ENCODE data around the gene SLC6A18. TPM values are rescaled to one million over a fixed set of nuclear protein-coding genes. Genes with fewer than 3 reads are reported as not detected.
"Not testable (repeated sequence)": the region's sequence is repeated elsewhere in the genome, so short reads cannot be mapped to it uniquely, and the experiment has no call there.

SLC6A18 gene
- total RNA-seq, 1 donor from 2014 or later = not detected

DNA sequence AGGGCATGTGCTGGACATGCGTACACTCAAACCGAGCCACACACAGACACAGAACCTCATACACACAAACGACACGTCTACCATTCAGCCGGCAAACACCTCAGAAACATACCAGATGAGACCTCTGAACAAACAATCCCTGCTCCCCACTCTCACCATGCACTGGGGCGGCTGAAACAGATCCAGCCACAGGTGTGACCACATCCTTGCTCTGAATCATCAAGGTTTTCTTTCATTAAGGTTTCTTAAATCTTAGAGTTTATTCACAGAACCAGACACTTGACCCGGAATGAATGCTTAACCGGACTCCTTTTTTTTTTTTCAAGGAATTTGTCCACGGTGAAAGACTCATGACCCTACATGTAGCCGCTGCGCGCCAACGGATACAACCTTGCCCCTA lies 43.5 kb downstream of the SLC6A18 start:
- no peaks in the 10 kb centered on the region for H3K27me3 Mint-ChIP-seq (ENCODE audit: low read depth)
- intact Hi-C loops (cut with micrococcal nuclease) = no loop called here
- H3K4me3 Mint-ChIP-seq (ENCODE audit: low read depth) = no peak overlapping the region
- no peaks in the 10 kb centered on the region for H3K9me3 Mint-ChIP-seq
- DNase-seq (ENCODE audit: low spot score) = peak; percentile 17
- H3K36me3 Mint-ChIP-seq (ENCODE audit: low read depth) = peaks cover 9% of the 10 kb centered on the region
- H3K27ac Mint-ChIP-seq = no peak overlapping the region
- peaks cover 8% of the 10 kb centered on the region for H3K4me1 Mint-ChIP-seq (ENCODE audit: low read depth)

DNA sequence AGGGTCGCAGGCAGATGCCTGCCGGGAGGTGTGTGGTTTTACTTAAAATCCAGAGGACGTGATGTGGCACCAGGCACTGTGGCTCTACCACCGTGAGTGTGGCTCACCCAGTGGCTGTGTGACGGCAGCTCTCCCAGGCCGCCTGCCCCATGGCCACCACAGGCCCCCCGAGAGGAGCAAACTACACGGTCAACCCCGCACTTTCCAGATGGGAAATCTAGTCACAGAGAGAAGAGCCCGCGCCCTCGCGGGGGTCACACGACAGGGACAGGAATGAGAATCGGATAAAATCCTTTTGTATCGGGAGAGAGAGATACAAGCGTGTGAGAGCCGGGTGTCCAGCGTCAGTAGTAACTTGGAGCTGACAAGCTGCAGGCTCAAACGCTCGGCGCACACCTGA lies 45.2 kb downstream of the SLC6A18 start:
- no peak overlapping the region for H3K27ac Mint-ChIP-seq
- intact Hi-C loops (cut with micrococcal nuclease) = no loop called here
- H3K27me3 Mint-ChIP-seq (ENCODE audit: low read depth) = no peaks in the 10 kb centered on the region
- peaks cover 8% of the 10 kb centered on the region for H3K4me1 Mint-ChIP-seq (ENCODE audit: low read depth)
- no peak for DNase-seq (ENCODE audit: low spot score)
- no peak overlapping the region for H3K4me3 Mint-ChIP-seq (ENCODE audit: low read depth)
- H3K9me3 Mint-ChIP-seq = no peaks in the 10 kb centered on the region
- peaks cover 16% of the 10 kb centered on the region for H3K36me3 Mint-ChIP-seq (ENCODE audit: low read depth)

DNA sequence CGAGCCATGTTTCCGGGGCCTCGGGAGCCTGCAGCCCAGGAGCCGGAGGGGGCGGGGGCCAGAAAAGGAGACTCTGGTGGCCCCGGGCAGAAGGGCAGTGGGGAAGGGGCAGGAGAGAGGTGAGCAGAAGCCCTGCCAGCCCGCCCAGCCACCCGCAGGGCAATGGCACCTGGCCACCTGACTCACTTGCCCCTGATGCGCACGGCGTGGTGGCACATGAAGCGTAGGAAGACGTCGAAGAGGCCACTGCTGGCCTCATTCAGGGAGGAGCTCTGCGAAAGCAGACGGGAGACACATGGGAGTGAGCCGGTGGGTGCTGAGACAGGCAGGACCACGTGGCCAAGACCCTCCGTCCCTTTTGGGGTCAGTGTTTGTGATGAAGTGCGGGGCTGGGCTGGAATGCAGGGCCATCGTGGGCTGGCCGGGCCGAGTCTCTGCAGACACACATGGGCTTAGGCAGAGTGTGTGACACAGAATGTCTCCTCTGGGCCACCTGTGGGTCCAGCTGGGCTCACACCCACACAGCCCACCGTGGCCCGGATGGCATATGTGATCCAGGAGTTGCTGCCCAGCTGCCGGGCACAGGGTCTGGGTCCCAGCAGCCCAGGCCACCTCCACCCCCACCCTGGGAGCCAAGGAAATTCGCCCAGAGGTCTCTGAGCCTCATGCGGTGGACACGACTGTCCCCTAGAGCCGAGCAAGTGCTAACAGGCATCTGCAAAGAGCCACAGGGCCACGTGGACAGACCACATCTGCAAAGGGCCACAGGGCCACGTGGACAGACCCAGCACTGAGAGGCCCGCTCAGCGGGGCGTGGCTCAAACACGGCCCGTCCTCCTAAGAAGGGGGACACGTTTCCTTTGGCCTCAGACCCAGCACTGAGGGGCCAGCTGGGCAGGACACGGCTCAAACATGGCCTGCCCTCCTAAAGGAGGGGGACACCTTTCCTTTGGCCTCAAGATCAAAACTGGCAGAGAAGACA lies 46.0 kb downstream of the SLC6A18 start:
- peaks cover 16% of the 10 kb centered on the region for H3K36me3 Mint-ChIP-seq (ENCODE audit: low read depth)
- H3K27ac Mint-ChIP-seq = no peak overlapping the region
- H3K4me3 Mint-ChIP-seq (ENCODE audit: low read depth) = no peak overlapping the region
- intact Hi-C loops (cut with micrococcal nuclease) = no loop called here
- peaks cover 8% of the 10 kb centered on the region for H3K4me1 Mint-ChIP-seq (ENCODE audit: low read depth)
- no peaks in the 10 kb centered on the region for H3K27me3 Mint-ChIP-seq (ENCODE audit: low read depth)
- no peaks in the 10 kb centered on the region for H3K9me3 Mint-ChIP-seq
- DNase-seq (ENCODE audit: low spot score) = no peak

DNA sequence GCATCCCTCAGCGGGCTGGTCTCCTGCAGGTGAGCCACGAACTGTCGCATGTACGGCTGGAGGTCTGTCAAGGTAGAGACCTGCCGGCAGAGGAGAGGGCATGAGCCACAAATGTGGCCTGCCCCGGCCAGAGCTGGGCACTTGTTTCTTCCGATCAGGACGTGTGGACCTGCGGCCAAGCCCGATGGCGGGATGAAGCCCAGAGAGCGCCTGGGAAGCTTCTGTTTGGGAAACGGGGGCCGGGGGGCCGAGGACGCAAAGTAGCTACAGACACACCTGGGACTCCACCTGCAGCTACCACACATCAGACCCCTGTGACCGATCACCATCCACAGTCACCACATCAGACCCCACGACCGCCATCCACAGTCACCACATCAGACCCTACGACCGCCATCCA lies 47.0 kb downstream of the SLC6A18 start:
- H3K27me3 Mint-ChIP-seq (ENCODE audit: low read depth) = no peaks in the 10 kb centered on the region

DNA sequence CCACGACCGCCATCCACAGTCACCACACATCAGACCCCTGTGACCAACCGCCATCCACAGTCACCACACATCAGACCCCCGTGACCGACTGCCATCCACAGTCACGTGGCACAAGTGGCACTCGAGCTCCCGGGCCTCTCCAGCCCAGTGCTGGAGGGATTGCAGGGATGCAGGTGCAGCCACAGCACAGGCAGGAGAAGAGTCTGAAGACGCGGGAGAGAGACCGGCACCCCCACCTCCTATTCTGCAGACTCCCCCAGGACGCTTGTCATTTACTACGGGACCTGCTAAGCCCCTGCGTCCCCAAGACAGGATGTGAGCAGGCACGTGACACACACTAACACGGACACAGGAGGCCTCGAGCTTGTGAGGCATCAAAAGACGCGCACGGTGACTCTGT lies 48.6 kb downstream of the SLC6A18 start:
- H3K9me3 Mint-ChIP-seq = no peaks in the 10 kb centered on the region

More for the DNA sequence above, 47.0 kb downstream of the SLC6A18 start:
- intact Hi-C loops (cut with micrococcal nuclease) = no loop called here
- Mint-ChIP-seq H3K4me3 (ENCODE audit: low read depth) (no peak overlapping the region), H3K36me3 (ENCODE audit: low read depth) (peaks cover 19% of the 10 kb centered on the region), H3K9me3 (no peaks in the 10 kb centered on the region), H3K27ac (no peak overlapping the region), H3K4me1 (ENCODE audit: low read depth) (peaks cover 8% of the 10 kb centered on the region)
- DNase-seq (ENCODE audit: low spot score) = no peak

DNA sequence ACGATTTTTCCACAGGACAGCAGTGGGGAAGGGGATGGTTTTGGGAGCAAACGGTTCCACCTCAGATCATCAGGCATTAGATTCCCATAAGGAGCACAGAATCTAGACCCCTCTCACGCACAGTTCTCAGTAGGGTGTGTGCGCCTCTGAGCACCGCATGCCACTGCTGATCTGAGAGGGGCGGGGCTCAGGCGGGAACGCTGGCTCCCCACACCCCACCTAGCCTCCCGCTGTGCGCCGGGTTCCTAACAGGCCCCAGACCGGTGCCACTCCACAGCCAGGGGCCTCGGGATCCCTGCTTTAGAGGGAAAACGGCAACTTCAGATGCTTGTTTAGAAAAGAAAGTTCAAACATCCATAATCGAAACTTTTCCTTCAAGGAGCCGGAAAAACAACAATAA lies 49.3 kb downstream of the SLC6A18 start:
- Mint-ChIP-seq H3K27ac (no peak overlapping the region), H3K4me1 (ENCODE audit: low read depth) (no peaks in the 10 kb centered on the region)
- intact Hi-C loops (cut with micrococcal nuclease) = no loop called here

More for the DNA sequence above, 48.6 kb downstream of the SLC6A18 start:
- no peak overlapping the region for H3K27ac Mint-ChIP-seq
- H3K4me3 Mint-ChIP-seq (ENCODE audit: low read depth) = no peak overlapping the region
- intact Hi-C loops (cut with micrococcal nuclease) = no loop called here
- H3K36me3 Mint-ChIP-seq (ENCODE audit: low read depth) = peaks cover 23% of the 10 kb centered on the region
- no peak for DNase-seq (ENCODE audit: low spot score)
- H3K4me1 Mint-ChIP-seq (ENCODE audit: low read depth) = peaks cover 4% of the 10 kb centered on the region
- H3K27me3 Mint-ChIP-seq (ENCODE audit: low read depth) = no peaks in the 10 kb centered on the region

DNA sequence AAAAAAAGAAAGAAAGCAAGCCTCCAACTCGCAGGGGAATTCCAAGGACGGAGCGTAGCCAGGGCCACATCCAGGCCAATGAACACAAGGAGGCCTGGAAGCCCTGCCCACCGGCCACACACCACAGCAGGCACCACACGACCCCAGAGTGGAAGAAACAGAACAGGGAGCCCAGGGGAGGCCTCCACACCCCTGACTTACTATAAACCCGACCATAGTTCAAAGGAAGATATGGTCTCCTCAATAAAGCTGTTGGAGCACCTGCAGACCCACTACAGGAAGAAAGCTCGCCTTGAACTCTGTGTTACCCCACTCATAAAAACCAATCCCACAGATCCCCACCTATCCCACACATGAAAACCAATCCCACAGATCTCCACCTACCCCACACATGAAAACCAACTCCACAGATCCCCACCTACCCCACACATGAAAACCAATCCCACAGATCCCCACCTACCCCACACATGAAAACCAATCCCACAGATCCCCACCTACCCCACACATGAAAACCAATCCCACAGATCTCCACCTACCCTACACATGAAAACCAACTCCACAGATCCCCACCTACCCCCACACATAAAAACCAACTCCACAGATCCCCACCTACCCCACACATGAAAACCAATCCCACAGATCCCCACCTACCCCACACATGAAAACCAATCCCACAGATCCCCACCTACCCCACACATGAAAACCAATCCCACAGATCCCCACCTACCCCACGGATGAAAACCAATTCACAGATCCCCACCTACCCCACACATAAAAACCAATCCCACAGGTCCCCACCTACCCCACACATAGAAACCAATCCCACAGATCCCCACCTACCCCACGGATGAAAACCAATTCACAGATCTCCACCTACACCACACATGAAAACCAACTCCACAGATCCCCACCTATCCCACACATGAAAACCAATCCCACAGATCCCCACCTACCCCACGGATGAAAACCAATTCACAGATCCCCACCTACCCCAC lies 50.5 kb downstream of the SLC6A18 start:
- H3K27me3 Mint-ChIP-seq (ENCODE audit: low read depth); intact Hi-C loops (cut with micrococcal nuclease): not testable (repeated sequence)

More for the DNA sequence above, 49.3 kb downstream of the SLC6A18 start:
- DNase-seq (ENCODE audit: low spot score) = no peak
- Mint-ChIP-seq H3K36me3 (ENCODE audit: low read depth) (peaks cover 23% of the 10 kb centered on the region), H3K27me3 (ENCODE audit: low read depth) (no peaks in the 10 kb centered on the region), H3K4me3 (ENCODE audit: low read depth) (no peak overlapping the region), H3K9me3 (no peaks in the 10 kb centered on the region)

DNA sequence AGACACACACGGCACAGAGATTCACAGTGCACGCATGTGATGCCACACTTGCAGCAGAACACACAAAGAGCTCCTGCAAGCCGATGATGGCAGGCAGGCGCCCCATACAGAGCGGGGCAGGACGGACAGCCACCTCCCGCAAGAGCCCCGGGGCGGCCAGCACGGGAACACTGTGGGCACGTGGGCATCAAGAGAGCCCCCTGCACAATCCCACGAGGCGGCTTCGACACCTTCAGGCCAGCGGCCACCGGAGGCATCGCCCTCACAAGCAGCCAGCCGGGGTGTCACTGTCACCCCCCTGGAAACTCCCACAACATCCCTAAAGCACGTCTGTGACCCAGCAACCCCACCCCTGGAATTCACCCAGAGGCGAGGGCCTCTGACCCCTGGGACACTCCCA lies 51.7 kb downstream of the SLC6A18 start:
- intact Hi-C loops (cut with micrococcal nuclease) = no loop called here
- H3K27me3 Mint-ChIP-seq (ENCODE audit: low read depth) = no peaks in the 10 kb centered on the region
- H3K27ac Mint-ChIP-seq = no peak overlapping the region

More for the DNA sequence above, 50.5 kb downstream of the SLC6A18 start:
- DNase-seq (ENCODE audit: low spot score); H3K27ac Mint-ChIP-seq; H3K9me3 Mint-ChIP-seq; H3K4me3 Mint-ChIP-seq (ENCODE audit: low read depth); H3K4me1 Mint-ChIP-seq (ENCODE audit: low read depth): not testable (repeated sequence)
- H3K36me3 Mint-ChIP-seq (ENCODE audit: low read depth) = peaks cover 20% of the 10 kb centered on the region

DNA sequence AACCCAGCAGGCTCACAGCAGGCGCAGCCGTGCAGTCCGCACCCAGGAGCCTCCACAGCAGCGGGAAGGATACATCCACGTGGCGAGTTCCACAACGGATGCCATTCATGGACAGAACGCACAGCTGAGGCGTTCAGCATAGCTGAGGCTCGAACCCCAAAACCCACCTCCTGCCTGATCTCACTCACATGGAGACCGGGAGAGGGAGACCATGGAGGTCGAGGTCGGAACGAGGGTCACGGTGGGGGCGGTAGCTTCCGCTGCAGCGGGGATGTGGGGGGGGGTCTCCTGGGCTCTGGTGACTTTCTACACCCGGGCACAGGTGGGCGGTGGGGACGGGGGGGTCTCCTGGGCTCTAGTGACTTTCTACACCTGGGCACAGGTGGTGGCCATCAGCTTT lies 52.1 kb downstream of the SLC6A18 start:
- Mint-ChIP-seq H3K4me1 (ENCODE audit: low read depth) (no peaks in the 10 kb centered on the region), H3K9me3 (no peaks in the 10 kb centered on the region), H3K4me3 (ENCODE audit: low read depth) (no peak overlapping the region), H3K36me3 (ENCODE audit: low read depth) (peaks cover 17% of the 10 kb centered on the region), H3K27ac (no peak overlapping the region), H3K27me3 (ENCODE audit: low read depth) (no peaks in the 10 kb centered on the region)
- intact Hi-C loops (cut with micrococcal nuclease) = no loop called here
- no peak for DNase-seq (ENCODE audit: low spot score)

More for the DNA sequence above, 51.7 kb downstream of the SLC6A18 start:
- Mint-ChIP-seq H3K9me3 (no peaks in the 10 kb centered on the region), H3K4me1 (ENCODE audit: low read depth) (no peaks in the 10 kb centered on the region), H3K36me3 (ENCODE audit: low read depth) (peaks cover 17% of the 10 kb centered on the region), H3K4me3 (ENCODE audit: low read depth) (no peak overlapping the region)
- DNase-seq (ENCODE audit: low spot score) = no peak

DNA sequence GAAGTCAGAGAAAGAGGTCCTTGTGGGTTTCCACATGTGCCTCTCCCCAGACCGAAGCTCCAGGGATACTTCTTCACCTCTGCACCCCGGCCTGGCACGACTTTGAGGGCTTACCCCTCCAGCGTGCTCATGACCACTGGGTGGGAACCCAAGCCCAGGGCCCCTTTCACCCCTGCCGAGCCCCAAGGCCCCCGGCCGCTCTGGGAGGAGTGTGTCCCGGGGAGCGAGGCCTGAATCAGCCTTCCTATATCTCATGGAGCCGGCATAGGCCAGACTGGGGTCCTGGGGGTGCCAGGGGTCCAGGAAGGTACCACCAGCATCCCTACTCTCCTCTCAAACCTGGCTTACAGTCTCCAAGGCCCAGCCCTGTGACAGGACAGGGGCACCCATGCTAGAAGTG lies 52.6 kb downstream of the SLC6A18 start:
- Mint-ChIP-seq H3K36me3 (ENCODE audit: low read depth) (peaks cover 17% of the 10 kb centered on the region), H3K27ac (no peak overlapping the region), H3K4me3 (ENCODE audit: low read depth) (no peak overlapping the region), H3K9me3 (no peaks in the 10 kb centered on the region), H3K27me3 (ENCODE audit: low read depth) (no peaks in the 10 kb centered on the region), H3K4me1 (ENCODE audit: low read depth) (no peaks in the 10 kb centered on the region)
- no peak for DNase-seq (ENCODE audit: low spot score)
- intact Hi-C loops (cut with micrococcal nuclease) = no loop called here

DNA sequence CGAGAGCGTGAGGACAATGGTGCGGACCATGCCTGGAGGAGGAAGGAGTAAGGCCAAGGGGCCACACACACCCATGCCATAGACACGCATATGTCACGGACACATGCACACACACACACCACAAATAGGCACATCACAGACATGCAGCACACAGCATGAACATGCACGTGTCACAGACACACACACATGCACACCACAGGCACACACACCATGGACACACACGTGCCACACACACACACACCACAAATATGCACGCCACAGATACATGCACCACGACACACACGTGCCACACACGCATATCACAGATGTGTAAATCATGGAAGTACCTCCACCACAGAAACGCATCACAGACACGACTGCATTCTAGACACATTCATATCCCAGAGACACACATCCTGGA lies 53.0 kb downstream of the SLC6A18 start:
- no peaks in the 10 kb centered on the region for H3K27me3 Mint-ChIP-seq (ENCODE audit: low read depth)

DNA sequence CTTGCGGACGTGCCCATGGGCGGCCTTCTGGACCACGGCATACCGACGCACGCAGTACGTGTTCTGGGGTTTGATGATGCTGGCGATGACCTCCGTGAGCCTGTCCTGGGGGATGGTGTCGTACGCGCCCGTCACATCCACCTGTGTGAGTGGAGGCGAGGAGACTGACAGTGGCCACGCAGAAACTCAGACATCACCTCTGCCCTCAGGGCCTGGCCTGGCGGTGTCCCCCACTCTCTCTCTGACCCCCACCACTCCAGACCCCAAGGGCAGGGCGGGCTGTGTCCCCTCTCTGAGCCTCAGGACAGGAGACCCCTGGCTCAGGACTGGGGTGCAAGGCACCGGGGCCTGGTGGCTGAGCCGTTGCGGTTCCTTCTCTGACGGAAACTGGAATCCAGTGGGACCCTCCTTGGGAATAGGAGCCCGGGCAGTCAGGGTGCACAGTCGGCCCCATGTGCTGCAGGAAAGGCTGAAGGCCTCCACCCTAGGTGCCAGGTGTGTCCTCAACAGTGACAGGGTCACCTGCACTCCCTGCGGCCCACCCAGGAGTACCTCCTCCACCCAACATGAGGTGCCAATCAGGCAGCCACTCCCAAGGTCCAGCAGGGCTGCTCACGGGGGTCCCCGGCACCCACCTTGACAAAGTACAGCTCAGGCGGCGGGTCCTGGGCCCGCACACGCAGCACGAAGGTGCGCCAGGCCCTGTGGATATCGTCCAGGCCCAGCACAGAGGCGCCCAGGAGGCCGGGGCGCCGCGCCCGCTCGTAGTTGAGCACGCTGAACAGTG lies 53.7 kb downstream of the SLC6A18 start:
- H3K27me3 Mint-ChIP-seq (ENCODE audit: low read depth) = no peaks in the 10 kb centered on the region
- no peak overlapping the region for H3K27ac Mint-ChIP-seq
- no peak overlapping the region for H3K4me3 Mint-ChIP-seq (ENCODE audit: low read depth)
- H3K36me3 Mint-ChIP-seq (ENCODE audit: low read depth) = peaks cover 17% of the 10 kb centered on the region
- intact Hi-C loops (cut with micrococcal nuclease) = no loop called here
- DNase-seq (ENCODE audit: low spot score) = no peak
- H3K4me1 Mint-ChIP-seq (ENCODE audit: low read depth) = no peaks in the 10 kb centered on the region
- no peaks in the 10 kb centered on the region for H3K9me3 Mint-ChIP-seq

More for the DNA sequence above, 53.0 kb downstream of the SLC6A18 start:
- DNase-seq (ENCODE audit: low spot score) = no peak
- intact Hi-C loops (cut with micrococcal nuclease) = no loop called here
- Mint-ChIP-seq H3K9me3 (no peaks in the 10 kb centered on the region), H3K4me3 (ENCODE audit: low read depth) (no peak overlapping the region), H3K27ac (no peak overlapping the region), H3K36me3 (ENCODE audit: low read depth) (peaks cover 17% of the 10 kb centered on the region), H3K4me1 (ENCODE audit: low read depth) (no peaks in the 10 kb centered on the region)
